GM18907 (cell line): Measurements from ENCODE around the gene CTNNBL1.
"Not testable (repeated sequence)": the region's sequence is repeated elsewhere in the genome, so short reads cannot be mapped to it uniquely, and the experiment has no call there.

Experiments used
- ATAC-seq: cut with Tn5 transposase; IDR thresholded peaks from one replicate; pipeline ENCODE4 v1.9.1; 2021; ENCODE audit warnings: mild to moderate bottlenecking, moderate library complexity; ENCODE audit not compliant: unreplicated experiment

CTNNBL1 gene, protein sequence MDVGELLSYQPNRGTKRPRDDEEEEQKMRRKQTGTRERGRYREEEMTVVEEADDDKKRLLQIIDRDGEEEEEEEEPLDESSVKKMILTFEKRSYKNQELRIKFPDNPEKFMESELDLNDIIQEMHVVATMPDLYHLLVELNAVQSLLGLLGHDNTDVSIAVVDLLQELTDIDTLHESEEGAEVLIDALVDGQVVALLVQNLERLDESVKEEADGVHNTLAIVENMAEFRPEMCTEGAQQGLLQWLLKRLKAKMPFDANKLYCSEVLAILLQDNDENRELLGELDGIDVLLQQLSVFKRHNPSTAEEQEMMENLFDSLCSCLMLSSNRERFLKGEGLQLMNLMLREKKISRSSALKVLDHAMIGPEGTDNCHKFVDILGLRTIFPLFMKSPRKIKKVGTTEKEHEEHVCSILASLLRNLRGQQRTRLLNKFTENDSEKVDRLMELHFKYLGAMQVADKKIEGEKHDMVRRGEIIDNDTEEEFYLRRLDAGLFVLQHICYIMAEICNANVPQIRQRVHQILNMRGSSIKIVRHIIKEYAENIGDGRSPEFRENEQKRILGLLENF

DNA sequence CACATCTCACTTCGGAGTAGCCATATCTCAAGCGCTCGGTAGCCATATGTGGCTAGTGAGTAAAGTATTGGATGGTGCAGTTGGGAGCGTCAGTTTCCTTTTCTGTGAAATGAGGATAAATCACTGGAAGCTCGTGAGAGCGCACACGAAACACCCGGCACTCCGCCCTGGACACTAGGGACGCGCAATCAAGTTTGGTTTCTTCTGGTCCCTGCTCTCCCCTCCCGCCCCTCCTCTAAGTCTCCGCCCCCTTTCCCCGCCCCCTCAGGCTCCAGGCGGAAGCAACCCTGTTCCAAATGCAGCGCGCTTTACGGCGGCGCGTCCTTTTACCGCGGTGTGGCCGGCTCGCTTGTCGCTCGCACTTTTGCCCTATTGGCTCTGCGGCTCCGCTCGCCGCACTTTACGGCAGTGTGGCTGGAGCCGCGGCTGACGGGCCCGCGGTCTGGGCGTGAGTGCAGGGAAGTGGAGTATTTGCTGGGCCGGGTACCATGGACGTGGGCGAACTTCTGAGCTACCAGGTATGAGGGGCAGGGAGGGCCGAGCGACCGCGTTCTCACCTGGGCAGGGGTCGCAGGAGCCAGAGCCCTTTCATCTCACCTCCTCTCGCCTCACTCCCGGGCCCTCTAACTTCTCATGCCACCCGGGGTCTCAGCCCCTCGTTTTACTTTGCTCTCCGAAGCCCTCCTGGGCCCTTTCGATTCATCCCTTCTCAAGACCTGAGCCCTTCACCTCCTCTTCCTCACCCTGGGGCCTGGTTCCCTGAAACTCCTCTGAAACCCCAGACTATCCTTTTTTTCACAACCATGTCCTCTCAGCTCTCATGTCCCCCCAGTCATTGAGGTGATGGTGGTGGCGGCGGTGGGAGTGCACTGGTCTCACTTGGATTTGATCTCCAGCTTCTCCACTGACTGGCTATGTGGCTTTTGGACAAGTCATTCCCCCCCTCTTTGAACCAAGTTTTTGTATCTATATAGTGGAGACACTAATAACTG, at the start of gene CTNNBL1:
CTNNBL1 (plus strand) TSS at position 396 of the 992 bp plus-strand sequence; CDS start at position 489, 93 bp downstream.
- peak; percentile 79 for ATAC-seq

- no peak for ATAC-seq
Observed at GRCh38 chr20:37644605-37645004, 49.2 kb upstream of the CTNNBL1 start.

- no peak for ATAC-seq
Observed at GRCh38 chr20:37647946-37648345, 45.9 kb upstream of the CTNNBL1 start.

GRCh38 chr20:37649017-37649416, 44.8 kb upstream of the CTNNBL1 start:
- no peak for ATAC-seq

- ATAC-seq, result no peak
Observed at GRCh38 chr20:37649676-37650370, 44.0 kb upstream of the CTNNBL1 start.

GRCh38 chr20:37650661-37651060, 43.2 kb upstream of the CTNNBL1 start:
- ATAC-seq, result no peak

- ATAC-seq, result no peak
Observed at GRCh38 chr20:37651932-37652331, 41.9 kb upstream of the CTNNBL1 start.

DNA sequence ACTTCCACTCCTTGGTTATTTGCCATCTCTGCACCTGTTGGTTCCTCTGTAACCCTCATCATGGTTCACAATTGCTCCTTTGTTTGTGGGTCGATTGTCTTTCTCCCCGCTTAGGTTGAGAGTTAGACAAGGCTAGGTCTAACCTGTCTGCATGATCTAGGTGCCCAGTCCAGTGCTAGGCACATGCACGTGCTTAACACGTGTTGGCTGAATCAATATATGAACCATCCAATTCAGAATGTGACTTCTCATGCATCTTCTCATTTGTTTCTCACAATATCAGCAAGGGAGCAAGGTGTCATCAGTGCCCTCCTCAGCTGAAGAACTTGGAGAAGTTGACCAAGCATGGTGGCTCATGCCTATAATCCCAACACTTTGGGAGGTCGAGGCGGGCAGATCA, 36.9 kb upstream of the CTNNBL1 start:
- ATAC-seq, result no peak

- no peak for ATAC-seq
Observed at GRCh38 chr20:37657924-37658804, 35.7 kb upstream of the CTNNBL1 start.

DNA sequence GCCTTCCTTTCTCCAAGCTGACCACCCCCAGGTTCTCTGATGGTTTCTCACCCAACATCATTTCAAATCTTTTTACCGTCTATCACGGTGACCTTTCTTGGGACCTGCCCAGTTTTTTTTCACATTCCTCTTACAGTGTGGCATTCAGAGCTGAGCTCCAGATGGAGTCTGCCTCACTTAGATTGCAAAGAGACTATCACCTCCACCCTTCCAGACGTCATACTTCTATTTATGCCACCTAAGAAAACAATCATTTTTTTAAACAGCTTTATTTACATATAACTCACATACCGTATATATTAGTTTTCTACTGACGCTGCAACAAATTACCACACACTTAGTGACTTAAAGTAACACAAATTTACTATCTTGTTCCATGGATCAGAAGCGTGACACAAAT, 32.3 kb upstream of the CTNNBL1 start:
- no peak for ATAC-seq

DNA sequence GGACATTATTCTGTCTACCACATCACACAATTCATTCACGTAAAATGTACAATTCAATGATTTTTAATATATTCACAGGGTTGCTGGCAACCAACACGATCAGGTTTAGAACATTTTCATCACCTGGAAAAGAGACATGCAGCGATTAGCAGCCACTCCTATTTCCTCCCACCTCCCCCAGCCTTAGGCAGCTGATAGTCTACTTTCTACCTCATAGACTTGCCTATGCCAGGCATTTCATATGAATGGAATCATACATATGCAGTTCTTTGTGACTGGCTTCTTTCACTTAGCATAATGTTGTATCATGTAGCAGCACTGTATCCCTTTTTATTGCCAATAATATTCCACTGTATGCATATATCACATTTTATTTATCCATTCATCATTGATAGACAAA, 31.5 kb upstream of the CTNNBL1 start:
- ATAC-seq, result no peak

DNA sequence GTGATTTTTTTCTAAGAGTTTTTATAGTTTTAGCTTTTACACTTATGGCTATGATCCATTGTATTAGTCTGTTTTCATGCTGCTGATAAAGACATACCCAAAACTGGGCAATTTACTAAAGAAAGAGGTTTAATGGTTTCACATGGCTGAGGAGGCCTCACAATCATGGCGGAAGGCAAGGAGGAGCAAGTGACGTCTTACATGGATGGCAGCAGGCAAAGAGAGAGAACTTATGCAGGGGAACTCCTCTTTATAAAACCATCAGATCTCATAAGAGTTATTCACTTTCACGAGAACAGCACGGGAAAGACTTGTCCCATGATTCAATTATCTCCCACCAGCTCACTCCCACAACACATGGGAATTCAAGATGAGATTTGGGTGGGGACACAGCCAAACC, 29.2 kb upstream of the CTNNBL1 start:
- not testable (repeated sequence) for ATAC-seq

DNA sequence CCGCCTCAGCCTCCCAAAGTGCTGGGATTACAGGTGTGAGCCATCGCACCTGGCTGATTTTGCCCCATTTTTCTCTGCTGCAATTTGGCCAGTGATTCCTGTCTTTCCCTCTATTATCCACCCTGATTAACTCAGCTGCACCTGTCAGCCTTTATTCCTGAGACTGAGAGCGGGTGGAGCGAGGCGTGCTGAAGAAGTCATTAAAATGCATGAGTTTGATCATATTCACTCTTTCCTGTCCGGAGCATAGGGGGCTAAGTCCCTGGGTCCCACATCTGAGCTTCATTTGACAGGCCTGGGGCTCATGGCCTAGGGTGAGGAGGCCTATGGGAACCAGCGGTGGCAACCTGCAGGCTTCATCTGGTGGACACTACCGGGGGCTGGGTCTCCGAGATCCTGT, 25.7 kb upstream of the CTNNBL1 start:
- no peak for ATAC-seq

- ATAC-seq, result no peak
Observed at GRCh38 chr20:37669062-37669772, 24.6 kb upstream of the CTNNBL1 start.

DNA sequence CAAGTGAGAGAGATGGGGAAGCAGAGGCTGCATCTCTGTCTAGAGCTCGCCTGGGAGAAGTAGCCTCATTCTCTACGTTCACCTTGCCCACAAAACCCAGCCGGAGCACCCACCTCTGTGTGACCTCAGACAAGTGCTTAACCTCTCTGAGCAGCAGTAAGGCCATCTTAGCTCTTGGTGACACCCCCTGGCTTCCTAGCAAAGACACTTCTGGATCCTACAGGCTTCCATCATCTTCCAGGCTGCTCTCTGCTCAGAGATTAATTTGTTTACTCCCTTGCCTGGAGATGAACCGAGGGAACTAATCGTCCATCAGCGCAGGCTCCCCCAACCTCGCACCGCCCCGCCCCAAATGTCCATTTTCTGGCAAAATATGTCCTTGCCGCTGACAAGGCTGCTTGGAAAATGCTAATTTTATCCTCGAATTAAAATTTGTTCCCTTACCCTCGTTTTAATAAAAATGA, 24.0 kb upstream of the CTNNBL1 start:
- ATAC-seq, result no peak

- no peak for ATAC-seq
Observed at GRCh38 chr20:37670351-37670791, 23.5 kb upstream of the CTNNBL1 start.

- no peak for ATAC-seq
Observed at GRCh38 chr20:37672143-37672542, 21.7 kb upstream of the CTNNBL1 start.

DNA sequence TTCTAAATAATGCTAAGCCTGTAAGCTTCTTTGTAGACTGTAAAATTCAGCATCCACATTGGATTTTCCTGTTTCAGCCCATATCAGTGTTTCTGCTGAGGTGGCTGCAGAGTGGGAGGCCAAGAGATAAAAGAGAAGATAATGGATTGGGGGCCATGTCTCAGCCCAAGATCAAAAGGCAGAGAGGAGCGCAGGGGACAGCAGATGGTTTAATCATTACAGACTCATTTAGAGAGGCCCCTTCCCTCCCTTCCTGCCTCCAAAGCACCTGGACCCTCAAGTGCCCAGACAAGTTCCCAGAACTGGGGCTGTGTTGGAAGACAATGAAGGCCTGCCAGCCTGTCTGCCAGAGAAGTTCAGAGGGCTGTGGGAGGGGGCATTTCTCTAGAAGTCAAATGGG, 20.4 kb upstream of the CTNNBL1 start:
- ATAC-seq, result no peak

- no peak for ATAC-seq
Observed at GRCh38 chr20:37676440-37676839, 17.4 kb upstream of the CTNNBL1 start.
